HG02852 (cell line): ENCODE measurements around the gene LUC7L2.
A peak's percentile ranks its signal among the peaks of the same experiment; 100 is the strongest.
"Not testable (repeated sequence)": the region's sequence is repeated elsewhere in the genome, so short reads cannot be mapped to it uniquely, and the experiment has no call there.

ENCODE experiments used
- ATAC-seq: cut with Tn5 transposase; IDR thresholded peaks from one replicate; pipeline ENCODE4 v1.9.1; 2021; ENCODE audit warnings: mild to moderate bottlenecking, moderate library complexity; ENCODE audit not compliant: unreplicated experiment

LUC7L2 gene

DNA sequence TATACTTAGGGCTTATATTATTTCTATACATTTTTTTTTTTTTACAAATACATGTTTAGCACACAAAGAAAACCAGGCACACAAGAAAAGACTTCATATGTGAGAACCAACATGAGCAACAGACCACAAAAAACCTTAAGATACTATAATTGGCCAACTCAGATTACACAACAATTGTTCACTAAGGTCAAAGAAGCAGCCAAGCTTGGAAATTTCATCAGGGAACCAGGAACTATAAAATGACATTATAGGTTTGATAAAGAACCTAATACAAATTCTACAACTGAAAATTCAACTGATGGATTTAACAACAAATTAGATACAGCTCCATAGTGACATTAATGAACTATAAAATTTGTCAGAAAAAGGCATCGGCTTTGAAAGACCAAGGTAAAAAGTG lies 4.4 kb upstream of the LUC7L2 start:
- no peak for ATAC-seq

GRCh38 chr7:139357729-139358506 lies 1.8 kb upstream of the LUC7L2 start:
- ATAC-seq: not testable (repeated sequence)

DNA sequence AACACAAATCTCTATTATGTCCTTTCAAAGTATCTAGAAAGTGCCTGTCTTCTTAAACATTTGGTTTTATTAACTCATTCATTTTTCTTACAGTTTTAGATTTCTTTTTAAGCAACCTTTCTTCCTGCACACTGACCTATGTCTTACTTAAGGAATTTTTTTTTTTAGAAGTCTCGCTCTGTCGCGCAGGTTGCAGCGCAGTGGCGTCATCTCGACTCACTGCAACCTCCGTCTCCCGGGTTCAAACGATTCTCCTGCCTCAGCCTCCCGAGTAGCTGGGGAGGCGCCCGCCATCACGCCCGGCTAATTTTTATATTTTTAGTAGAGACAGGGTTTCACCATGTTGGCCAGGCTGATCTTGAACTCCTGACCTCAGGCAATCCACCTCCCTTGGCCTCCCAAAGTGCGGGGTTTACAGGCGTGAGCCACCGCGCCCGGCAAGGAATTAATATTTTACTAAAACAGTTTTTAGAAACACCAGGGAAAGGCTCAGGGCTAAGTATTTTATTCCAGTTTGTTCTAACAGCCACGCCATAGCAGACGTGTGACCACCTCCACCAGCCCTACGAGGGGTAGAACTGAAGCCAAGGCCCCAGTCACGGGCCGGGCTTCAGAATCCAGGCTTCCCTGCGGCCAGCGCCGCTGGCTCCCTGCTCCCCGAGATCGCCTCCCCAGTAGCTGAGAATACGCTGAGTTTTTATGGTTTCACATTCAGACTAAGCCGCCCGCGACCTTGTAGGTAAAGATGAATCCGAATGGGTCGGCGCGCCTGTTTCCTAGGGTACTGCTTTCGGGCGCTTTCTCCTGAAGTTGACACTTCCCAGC lies 941 bp upstream of the LUC7L2 start:
- ATAC-seq: peak; percentile 28

DNA sequence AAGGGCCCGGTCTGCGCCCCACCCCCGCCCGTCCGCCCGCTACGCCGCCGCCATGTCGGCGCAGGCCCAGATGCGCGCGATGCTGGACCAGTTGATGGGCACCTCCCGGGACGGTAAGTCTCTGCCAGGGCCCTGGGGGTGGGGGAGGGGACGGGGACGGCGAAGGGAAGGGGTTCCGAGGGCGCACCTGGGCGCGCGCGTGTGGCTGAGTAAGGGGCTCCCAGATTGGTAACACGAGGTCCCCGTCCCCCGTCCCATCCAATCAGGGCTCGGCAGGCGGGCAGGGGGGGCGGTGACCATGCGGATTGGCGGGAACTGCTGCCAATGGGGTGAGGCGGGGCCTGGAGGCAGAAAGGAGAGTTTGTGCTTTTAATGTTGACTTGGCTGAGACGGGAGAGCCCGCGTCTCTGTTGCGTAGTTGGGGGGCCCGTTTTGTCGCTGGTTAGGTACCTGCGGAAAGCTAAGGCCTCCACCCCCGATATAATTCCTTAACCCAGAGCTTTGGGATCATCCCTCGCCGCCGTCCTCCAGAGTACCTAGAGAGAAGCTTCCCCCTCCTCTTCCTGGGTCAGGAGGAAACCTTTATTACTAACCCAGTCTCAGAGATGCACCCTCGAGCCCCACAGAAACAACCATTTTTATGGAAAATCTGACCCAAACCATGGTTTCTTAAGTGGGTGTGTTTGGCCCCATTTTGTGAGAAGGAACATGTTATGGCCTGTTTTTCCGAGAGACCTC lies 685 bp downstream of the LUC7L2 start:
- peak; percentile 70 for ATAC-seq

DNA sequence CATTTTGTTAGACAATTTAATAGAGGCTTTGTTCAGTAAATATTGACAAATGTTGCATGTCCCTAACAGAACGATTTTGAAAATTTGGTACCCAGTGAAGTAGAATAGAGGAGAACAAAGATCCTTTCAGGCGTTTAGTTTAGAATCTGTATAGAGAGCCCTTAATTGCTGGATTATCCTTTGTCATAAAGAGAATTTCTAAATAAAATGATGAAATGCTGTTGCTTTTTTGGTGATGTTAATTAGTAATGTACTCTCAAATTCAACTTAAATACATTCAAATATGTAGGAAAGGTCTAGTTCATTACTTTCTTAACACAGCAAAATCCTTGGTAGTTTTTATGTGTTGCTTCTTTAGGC lies 1.2 kb downstream of the LUC7L2 start:
- no peak for ATAC-seq

GRCh38 chr7:139361523-139361922 lies 1.8 kb downstream of the LUC7L2 start:
- ATAC-seq: no peak

GRCh38 chr7:139362302-139362701 lies 2.6 kb downstream of the LUC7L2 start:
- ATAC-seq: no peak

GRCh38 chr7:139362981-139363380 lies 3.3 kb downstream of the LUC7L2 start:
- no peak for ATAC-seq

DNA sequence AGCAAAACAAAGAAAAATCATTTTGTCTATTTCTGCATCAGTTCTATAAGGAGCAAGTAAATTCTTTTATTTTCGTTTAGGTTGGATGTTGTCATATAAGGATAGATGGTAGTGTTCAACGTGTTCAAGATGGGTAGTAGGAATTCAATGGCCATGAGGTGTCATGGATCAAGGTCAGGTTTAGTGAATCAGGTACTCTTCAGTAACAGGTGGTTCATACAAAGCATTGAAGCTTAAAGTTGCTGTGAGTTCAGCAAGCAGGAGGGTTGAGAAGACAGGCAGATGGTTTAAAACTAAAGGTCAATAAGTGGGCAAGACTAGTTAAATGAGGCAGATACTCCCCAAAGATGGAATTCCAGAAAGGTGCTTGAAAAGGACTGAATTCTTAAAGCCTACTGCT lies 5.6 kb downstream of the LUC7L2 start:
- no peak for ATAC-seq

- ATAC-seq: no peak
Observed at GRCh38 chr7:139366400-139366799, 6.7 kb downstream of the LUC7L2 start.

GRCh38 chr7:139367438-139368155 lies 7.9 kb downstream of the LUC7L2 start:
- ATAC-seq: no peak

GRCh38 chr7:139370301-139370942 lies 10.7 kb downstream of the LUC7L2 start:
- no peak for ATAC-seq

- no peak for ATAC-seq
Observed at GRCh38 chr7:139370943-139371313, 11.2 kb downstream of the LUC7L2 start.

- ATAC-seq: no peak
Observed at GRCh38 chr7:139374246-139374645, 14.6 kb downstream of the LUC7L2 start.

- no peak for ATAC-seq
Observed at GRCh38 chr7:139382439-139382838, 22.7 kb downstream of the LUC7L2 start.

GRCh38 chr7:139384611-139385010 lies 24.9 kb downstream of the LUC7L2 start:
- no peak for ATAC-seq

- ATAC-seq: no peak
Observed at GRCh38 chr7:139387594-139387993, 27.9 kb downstream of the LUC7L2 start.

DNA sequence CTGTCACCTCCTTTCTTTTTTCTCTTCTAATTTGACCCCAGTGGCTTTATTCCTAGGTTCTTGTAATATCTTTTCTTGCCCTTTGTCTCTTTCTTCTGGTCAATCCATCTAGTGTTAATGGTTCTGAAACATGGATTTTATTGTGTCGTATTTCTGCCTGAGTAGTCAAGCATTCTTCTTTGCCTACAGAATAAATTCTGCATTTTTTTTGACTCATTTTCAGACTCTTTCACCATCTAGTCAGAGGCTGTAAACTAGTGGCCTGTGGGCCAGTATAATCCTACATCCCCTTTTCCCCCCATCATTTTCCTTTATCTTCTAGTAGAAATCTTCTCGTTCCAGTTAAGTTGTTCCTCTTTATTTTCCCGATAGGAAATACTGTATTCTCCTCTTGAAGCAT lies 29.4 kb downstream of the LUC7L2 start:
- ATAC-seq: no peak

DNA sequence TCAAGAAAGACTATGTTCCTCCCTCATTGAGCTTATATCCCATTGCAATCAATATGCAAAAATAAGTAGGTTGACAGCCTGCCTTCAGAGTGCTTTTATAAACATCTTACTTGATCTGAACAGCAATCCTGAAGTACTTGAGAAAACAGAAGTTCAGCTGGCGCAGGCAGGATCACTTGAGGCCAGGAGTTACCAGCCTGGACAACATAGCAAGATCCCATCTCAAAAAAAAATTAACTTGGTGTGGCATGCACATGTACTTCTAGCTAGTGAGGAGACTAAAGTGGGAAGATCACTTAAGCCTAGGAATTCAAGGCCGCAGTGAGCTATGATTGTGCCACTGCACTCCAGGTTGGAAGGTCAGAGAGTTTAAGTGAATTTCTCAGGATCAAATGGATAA lies 30.1 kb downstream of the LUC7L2 start:
- no peak for ATAC-seq

GRCh38 chr7:139393621-139394211 lies 34.0 kb downstream of the LUC7L2 start:
- no peak for ATAC-seq
